ENCODE data around the gene ZNRF2.

ZNRF2 gene

DNA sequence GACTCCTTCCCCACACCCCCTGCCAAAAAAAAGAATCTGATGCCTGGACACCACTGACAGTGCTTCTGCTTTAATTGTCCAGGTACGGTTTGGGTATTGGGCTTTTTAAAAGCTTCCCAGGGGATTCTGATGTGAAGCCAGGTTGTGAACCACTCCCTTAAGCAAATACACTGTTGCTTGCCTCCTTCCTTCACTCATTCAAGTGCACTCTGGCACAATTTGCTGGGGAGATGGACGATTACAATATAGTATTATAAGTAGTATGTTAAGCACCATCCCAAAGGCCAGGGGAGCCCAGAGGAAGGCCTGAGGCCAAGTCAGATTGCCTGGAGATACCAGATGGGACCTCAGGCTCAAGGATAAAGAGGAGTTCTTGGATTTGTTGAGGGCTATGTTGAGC, 12.3 kb upstream of the ZNRF2 start:
- Mint-ChIP-seq H3K4me3 (no peak overlapping the region), H3K27ac (no peak overlapping the region), H3K9me3 (no peaks in the 10 kb centered on the region), H3K36me3 (no peaks in the 10 kb centered on the region), H3K27me3 (peaks cover 8% of the 10 kb centered on the region), H3K4me1 (no peaks in the 10 kb centered on the region)
- DNase-seq: no peak
- CTCF ChIA-PET: interaction anchor here (1.0 to 6.9 kb wide), 3 partner anchors 19 to 292 kb away, joined by 3 to 46 read pairs (median 3); no protein-coding TSS in a partner anchor

DNA sequence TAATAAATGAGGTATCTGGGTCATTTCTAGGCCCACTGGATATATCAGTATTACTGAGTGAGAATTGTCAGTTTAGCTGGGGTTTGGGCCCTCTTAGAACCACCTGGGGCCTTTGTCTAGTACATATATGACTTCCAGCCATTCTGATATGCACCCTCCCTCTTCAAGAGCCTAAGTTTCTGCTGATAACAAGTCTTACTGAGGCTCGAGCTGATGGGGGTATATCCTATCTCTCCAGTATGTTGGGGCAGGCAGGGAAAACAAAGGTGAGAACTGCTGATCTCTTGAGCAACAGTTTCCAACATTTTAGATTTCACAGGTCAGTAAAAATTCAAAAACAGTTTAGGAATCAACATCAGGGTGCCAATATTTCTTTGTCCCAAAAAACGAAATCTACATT, 10.8 kb upstream of the ZNRF2 start:
- Mint-ChIP-seq H3K27ac (no peak overlapping the region), H3K4me3 (no peak overlapping the region), H3K4me1 (no peaks in the 10 kb centered on the region), H3K27me3 (peaks cover 4% of the 10 kb centered on the region), H3K9me3 (no peaks in the 10 kb centered on the region), H3K36me3 (no peaks in the 10 kb centered on the region)
- DNase-seq: no peak
- CTCF ChIA-PET: interaction anchor here (0.9 to 6.9 kb wide), 5 partner anchors 139 to 464 kb away, joined by 3 to 46 read pairs (median 3); no protein-coding TSS in a partner anchor

DNA sequence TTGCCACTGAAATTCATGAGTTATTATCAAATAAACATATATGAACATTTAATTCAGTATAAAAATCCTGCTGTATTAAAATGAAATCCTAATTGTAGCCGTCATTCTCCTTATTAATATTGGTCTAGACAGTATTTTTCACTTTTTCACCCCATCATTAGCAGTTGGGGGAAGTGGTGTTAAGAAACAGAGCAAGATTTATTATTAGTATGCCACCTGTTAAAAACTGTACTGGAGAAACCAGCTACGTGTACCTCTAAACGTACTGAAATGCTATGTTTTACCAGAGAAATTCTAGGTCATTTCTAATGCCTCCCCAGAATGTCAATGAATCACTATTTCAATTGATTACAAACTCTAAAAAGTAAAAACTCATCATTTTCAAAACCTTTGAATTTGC, 9.8 kb upstream of the ZNRF2 start:
- Mint-ChIP-seq H3K4me3 (no peak overlapping the region), H3K4me1 (no peaks in the 10 kb centered on the region)
- CTCF ChIA-PET: interaction anchor here (0.9 to 6.9 kb wide), 8 partner anchors 77 to 463 kb away, joined by 3 to 71 read pairs (median 5); no protein-coding TSS in a partner anchor

GRCh38 chr7:30276203-30276900, 8.0 kb upstream of the ZNRF2 start:
- H3K4me3 Mint-ChIP-seq: no peak overlapping the region

More for the DNA sequence above, 9.8 kb upstream of the ZNRF2 start:
- no peak overlapping the region for H3K27ac Mint-ChIP-seq
- no peak for DNase-seq
- no peaks in the 10 kb centered on the region for H3K9me3 Mint-ChIP-seq
- no peaks in the 10 kb centered on the region for H3K36me3 Mint-ChIP-seq
- H3K27me3 Mint-ChIP-seq: peaks cover 4% of the 10 kb centered on the region

DNA sequence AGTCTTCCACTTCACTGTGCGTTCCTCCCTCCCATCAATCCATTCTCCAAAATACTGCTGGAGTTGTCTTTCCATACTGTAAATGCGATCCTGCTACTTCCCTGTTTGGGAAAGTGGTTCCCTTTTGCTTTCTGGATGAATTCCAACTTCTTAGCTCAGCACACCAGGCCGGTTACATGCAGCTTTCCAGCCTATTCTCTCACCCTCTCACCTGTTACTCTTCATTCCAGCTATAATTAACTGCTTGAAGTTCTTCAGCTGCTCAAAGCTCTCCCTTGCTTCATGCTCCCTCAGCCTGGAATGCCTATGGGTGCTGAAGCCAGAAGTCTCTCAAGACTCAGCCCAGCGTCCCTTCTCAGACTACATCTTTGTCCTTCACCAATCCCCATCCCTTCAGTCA, 6.0 kb upstream of the ZNRF2 start:
- CTCF ChIA-PET: interaction anchor here (0.8 to 6.9 kb wide), 5 partner anchors 73 to 286 kb away, joined by 3 to 71 read pairs (median 4); no protein-coding TSS in a partner anchor
- Mint-ChIP-seq H3K36me3 (no peaks in the 10 kb centered on the region), H3K27ac (no peak overlapping the region), H3K4me3 (no peak overlapping the region), H3K4me1 (peaks cover 4% of the 10 kb centered on the region), H3K27me3 (no peaks in the 10 kb centered on the region), H3K9me3 (no peaks in the 10 kb centered on the region)
- DNase-seq: no peak

More at GRCh38 chr7:30276203-30276900, 8.0 kb upstream of the ZNRF2 start:
- CTCF ChIA-PET: interaction anchor here (0.7 to 6.9 kb wide), 21 partner anchors 46 to 465 kb away, joined by 3 to 71 read pairs (median 3); no protein-coding TSS in a partner anchor
- Mint-ChIP-seq H3K4me1 (peaks cover 2% of the 10 kb centered on the region), H3K9me3 (no peaks in the 10 kb centered on the region), H3K27ac (no peak overlapping the region), H3K36me3 (no peaks in the 10 kb centered on the region), H3K27me3 (peaks cover 4% of the 10 kb centered on the region)
- peak; percentile 65 for DNase-seq

GRCh38 chr7:30278849-30279652, 5.3 kb upstream of the ZNRF2 start:
- no peaks in the 10 kb centered on the region for H3K27me3 Mint-ChIP-seq
- H3K36me3 Mint-ChIP-seq: no peaks in the 10 kb centered on the region
- peaks cover 8% of the 10 kb centered on the region for H3K4me1 Mint-ChIP-seq
- no peak overlapping the region for H3K4me3 Mint-ChIP-seq
- H3K9me3 Mint-ChIP-seq: no peaks in the 10 kb centered on the region
- CTCF ChIA-PET: interaction anchor here (0.8 to 6.9 kb wide), 6 partner anchors 72 to 285 kb away, joined by 3 to 71 read pairs (median 4); no protein-coding TSS in a partner anchor
- no peak for DNase-seq
- no peak overlapping the region for H3K27ac Mint-ChIP-seq

- Mint-ChIP-seq H3K4me3 (no peak overlapping the region), H3K36me3 (no peaks in the 10 kb centered on the region)
Observed at GRCh38 chr7:30279653-30279904, 4.8 kb upstream of the ZNRF2 start.

DNA sequence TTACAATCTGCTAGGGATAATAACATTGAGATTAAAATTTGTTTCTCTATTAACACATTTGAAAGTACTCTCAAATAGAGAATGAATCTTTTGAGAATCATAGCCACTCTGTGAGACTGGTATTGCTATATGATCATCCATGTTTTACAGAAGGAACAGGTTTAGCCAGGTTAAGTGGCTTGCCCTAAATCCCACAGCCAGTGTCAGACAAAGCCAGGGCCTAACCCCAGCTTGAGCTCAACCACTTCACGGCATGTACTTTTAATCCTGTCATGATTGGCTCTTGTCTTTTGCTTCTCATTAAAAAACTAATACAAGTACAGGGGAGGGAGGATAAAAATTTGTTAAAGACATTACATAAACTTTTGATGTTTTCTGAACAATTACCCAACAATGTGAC, 3.8 kb upstream of the ZNRF2 start:
- Mint-ChIP-seq H3K27me3 (no peaks in the 10 kb centered on the region), H3K36me3 (no peaks in the 10 kb centered on the region), H3K4me1 (peaks cover 10% of the 10 kb centered on the region), H3K4me3 (no peak overlapping the region), H3K27ac (no peak overlapping the region), H3K9me3 (no peaks in the 10 kb centered on the region)
- DNase-seq: no peak
- CTCF ChIA-PET: no interaction called here

More at GRCh38 chr7:30279653-30279904, 4.8 kb upstream of the ZNRF2 start:
- CTCF ChIA-PET: interaction anchor here (0.7 to 6.0 kb wide), 3 partner anchors 72 to 284 kb away, joined by 3 to 71 read pairs (median 3); no protein-coding TSS in a partner anchor
- H3K9me3 Mint-ChIP-seq: no peaks in the 10 kb centered on the region
- H3K4me1 Mint-ChIP-seq: peaks cover 10% of the 10 kb centered on the region
- H3K27ac Mint-ChIP-seq: no peak overlapping the region
- H3K27me3 Mint-ChIP-seq: no peaks in the 10 kb centered on the region
- no peak for DNase-seq

DNA sequence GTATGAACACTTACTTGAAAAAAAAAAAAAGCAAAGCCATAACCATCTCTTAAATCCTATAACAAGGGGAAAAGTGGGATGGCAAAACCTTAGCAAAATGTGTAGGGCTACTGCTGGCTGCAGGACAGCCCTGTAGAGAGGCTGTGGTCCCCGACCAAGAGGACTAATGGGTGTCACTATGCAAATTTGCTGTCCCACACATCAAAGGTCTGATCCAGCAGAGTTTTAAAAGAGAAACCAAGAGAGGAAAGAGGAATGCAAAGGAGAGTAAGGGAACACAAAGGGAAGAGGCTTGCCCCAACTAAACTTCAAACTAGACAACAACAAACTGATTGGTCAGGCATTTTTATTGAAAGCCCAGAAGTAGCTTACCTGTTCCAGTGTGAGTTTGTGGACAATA, 3.1 kb upstream of the ZNRF2 start:
- CTCF ChIA-PET: no interaction called here
- Mint-ChIP-seq H3K27ac (no peak overlapping the region), H3K4me1 (peaks cover 15% of the 10 kb centered on the region), H3K36me3 (peaks cover 5% of the 10 kb centered on the region), H3K9me3 (no peaks in the 10 kb centered on the region), H3K4me3 (no peak overlapping the region), H3K27me3 (no peaks in the 10 kb centered on the region)
- no peak for DNase-seq

DNA sequence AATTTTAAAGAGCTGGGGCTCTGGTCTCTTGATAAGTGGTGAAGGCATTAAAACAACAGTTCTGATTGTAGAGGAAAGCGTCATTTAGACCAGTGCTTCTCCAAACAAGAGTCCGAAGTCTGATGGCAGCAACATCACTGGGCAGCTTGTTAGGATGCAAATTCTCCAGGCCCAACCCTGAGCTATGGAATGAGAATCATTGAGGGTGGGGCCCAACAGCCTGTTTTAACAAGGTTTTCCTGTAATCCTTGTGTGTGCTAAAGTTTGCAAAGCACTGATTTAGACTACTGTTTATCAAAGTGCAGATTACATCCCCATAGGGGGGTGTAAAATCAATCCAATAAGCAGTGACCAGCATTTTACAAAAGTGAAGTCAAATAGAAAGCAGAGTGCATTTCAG, 2.6 kb upstream of the ZNRF2 start:
- Mint-ChIP-seq H3K27ac (no peak overlapping the region), H3K9me3 (no peaks in the 10 kb centered on the region), H3K36me3 (peaks cover 10% of the 10 kb centered on the region), H3K4me3 (no peak overlapping the region), H3K4me1 (peaks cover 20% of the 10 kb centered on the region), H3K27me3 (no peaks in the 10 kb centered on the region)
- no peak for DNase-seq
- CTCF ChIA-PET: no interaction called here

DNA sequence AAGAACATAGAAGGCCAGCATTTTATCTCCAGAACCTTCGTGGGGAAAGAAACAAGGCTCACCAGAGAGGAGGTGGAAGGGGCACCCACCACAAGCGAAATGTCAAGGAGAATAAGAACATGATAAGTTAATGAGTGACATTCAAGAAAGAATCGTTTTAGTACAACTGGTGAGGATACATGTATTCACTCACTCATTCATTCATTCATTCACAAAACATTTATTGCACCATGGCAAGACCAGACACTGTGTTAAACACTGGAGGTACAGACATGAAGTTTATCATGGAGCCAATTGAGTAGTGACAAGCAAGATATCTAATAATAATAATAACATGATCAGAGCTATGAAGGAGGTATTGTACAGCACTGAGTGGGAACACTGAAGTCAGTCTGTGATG, 1.7 kb upstream of the ZNRF2 start:
- Mint-ChIP-seq H3K27me3 (no peaks in the 10 kb centered on the region), H3K36me3 (peaks cover 14% of the 10 kb centered on the region), H3K9me3 (no peaks in the 10 kb centered on the region), H3K4me1 (peaks cover 26% of the 10 kb centered on the region), H3K27ac (peak overlapping the region; percentile 90), H3K4me3 (no peak overlapping the region)
- CTCF ChIA-PET: no interaction called here
- no peak for DNase-seq

DNA sequence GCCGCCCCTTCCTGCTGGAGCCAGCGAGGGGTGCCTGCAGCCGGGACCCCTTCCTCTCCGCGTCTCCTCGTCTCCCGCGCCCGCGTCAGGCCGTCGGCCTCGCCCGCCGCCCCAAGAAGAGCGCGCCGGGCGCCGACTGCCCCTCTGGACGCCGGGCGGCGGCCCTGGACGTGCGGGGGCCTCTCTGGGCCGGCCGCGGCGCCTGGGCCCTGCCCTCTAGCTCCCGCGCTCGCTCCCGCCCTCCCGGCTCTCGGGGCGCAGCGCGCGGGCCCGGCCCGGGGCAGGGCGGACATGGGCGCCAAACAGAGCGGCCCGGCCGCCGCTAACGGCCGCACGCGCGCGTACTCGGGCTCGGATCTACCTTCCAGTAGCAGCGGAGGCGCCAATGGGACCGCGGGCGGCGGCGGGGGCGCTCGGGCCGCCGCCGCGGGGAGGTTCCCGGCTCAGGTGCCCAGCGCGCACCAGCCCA, 704 bp downstream of the ZNRF2 start:
- Mint-ChIP-seq H3K27me3 (no peaks in the 10 kb centered on the region), H3K4me3 (peak overlapping the region; percentile 77), H3K36me3 (peaks cover 22% of the 10 kb centered on the region), H3K9me3 (no peaks in the 10 kb centered on the region), H3K27ac (peak overlapping the region; percentile 90), H3K4me1 (peaks cover 47% of the 10 kb centered on the region)
- peak; percentile 54 for DNase-seq
- CTCF ChIA-PET: interaction anchor here (1.0 to 2.1 kb wide), 3 partner anchors 37 to 67 kb away, joined by 3 to 5 read pairs (median 4); no protein-coding TSS in a partner anchor

DNA sequence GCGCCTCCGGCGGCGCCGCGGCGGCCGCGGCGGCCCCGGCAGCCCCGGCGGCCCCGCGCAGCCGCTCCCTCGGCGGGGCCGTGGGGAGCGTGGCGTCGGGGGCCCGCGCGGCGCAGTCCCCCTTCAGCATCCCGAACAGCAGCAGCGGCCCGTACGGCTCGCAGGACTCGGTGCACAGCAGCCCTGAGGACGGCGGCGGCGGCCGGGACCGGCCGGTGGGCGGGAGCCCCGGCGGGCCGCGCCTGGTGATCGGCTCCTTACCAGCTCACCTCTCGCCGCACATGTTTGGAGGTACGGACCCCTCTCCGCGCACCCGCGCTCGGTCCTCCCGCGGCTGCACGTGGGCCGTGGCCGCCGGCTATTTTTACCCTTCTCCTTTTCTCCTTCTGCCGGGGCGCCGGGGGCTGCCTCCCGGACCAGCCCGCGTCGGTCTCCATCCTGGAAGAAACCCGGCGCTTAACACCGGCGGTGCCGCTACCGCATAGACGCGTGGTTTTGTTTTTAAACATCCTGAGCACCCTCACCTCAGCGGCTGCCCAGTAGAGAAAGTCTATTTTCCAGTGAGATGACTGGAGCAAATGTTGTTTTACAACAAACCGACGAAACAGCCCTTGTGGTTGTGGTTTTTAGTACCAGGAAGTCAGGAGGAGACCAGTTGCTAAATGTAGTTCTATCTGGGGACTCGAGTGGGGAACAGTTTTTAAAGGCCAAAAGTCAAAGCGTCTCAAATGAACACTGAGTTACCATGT, 1.3 kb downstream of the ZNRF2 start:
- Mint-ChIP-seq H3K27me3 (no peaks in the 10 kb centered on the region), H3K36me3 (peaks cover 22% of the 10 kb centered on the region), H3K4me3 (peak overlapping the region; percentile 96), H3K4me1 (peaks cover 51% of the 10 kb centered on the region), H3K27ac (peak overlapping the region; percentile 99), H3K9me3 (no peaks in the 10 kb centered on the region)
- DNase-seq: peak; percentile 78
- CTCF ChIA-PET: interaction anchor here (1.0 to 2.1 kb wide), 3 partner anchors 37 to 67 kb away, joined by 3 to 5 read pairs (median 4); no protein-coding TSS in a partner anchor

GRCh38 chr7:30286749-30287148, 2.4 kb downstream of the ZNRF2 start:
- Mint-ChIP-seq H3K4me1 (peaks cover 59% of the 10 kb centered on the region), H3K27ac (peak overlapping the region; percentile 99), H3K27me3 (no peaks in the 10 kb centered on the region), H3K36me3 (peaks cover 24% of the 10 kb centered on the region), H3K9me3 (peaks cover 2% of the 10 kb centered on the region), H3K4me3 (peak overlapping the region; percentile 96)
- CTCF ChIA-PET: no interaction called here
- no peak for DNase-seq
